ENCODE measurements around the gene POTEB3. TPM values are rescaled to one million over a fixed set of nuclear protein-coding genes. Genes with fewer than 3 reads are reported as not detected.
"Not testable (repeated sequence)": the region's sequence is repeated elsewhere in the genome, so short reads cannot be mapped to it uniquely, and the experiment has no call there.

The POTEB3 gene
- total and polyA plus RNA-seq, 2 of the 13 experiments (the other 11 are each of a cell fraction or from before 2014, with no cell fraction given) = not detected

DNA sequence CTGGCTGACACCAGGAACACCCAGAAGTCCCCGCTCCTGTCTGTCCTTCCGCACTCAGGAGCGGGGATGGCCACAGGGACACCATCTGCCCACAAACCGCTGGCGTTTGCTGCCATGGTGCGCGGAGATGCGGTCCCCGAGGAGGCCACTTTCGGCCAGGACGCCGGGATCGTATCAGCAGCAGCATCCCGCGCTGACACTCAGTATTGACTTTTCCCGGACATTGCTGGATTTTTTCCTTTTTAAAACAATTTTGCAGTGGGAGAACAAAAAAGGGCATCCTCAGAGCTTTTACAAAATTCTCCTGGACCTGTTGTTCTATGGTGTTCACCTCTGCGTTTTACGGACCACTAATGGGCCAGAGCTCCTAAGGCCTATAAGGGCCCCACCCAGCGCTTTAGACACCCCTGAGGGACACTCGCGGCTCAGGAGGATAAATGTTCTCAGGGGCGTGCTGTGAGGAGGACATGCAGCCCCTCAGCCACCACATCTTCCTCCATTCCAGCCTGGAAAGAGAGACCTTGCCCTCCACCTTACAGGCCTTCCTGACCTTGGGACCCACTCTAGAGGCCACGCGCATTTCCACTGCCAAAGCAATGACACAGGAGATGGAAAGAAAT lies 56.3 kb downstream of the POTEB3 start:
- CTCF ChIA-PET (ENCODE audit: low intra/inter-chr PET ratio, low total read pairs); BruUV-seq (replicated peaks); ATAC-seq; DNase-seq (ENCODE audit: low spot score); H3K4me1 ChIP-seq (ENCODE audit: insufficient read depth, low read length); intact Hi-C loops (cut with micrococcal nuclease; ENCODE audit: unreplicated experiment); H3K36me3 ChIP-seq (replicated peaks in 1 of 2; ENCODE audit: control insufficient read depth in 1 of 2, insufficient read depth in 2 of 2, low read length in 2 of 2); H3K79me2 ChIP-seq (ENCODE audit: insufficient read depth, low read length); H4K20me1 ChIP-seq (ENCODE audit: insufficient read depth, low read length); POLR2A ChIA-PET; H3K4me2 ChIP-seq (ENCODE audit: low read depth, low read length); H3K27me3 ChIP-seq (ENCODE audit: control insufficient read depth in 1 of 2, insufficient read depth in 2 of 2, low read length in 2 of 2); H2AFZ ChIP-seq (ENCODE audit: low read length); in situ Hi-C loops (cut with HindIII; ENCODE audit: extremely low pct_ligation_motif_present, low pct_unique_long_range_greater_than_20kb); H3K9me3 ChIP-seq (ENCODE audit: low read length); H3K4me3 ChIP-seq (replicated peaks in 1 of 3; ENCODE audit: insufficient read depth in 1 of 3, low read depth in 2 of 3, low read length in 3 of 3); H3K27ac ChIP-seq (ENCODE audit: extremely low read length, insufficient read depth, low read length); FAIRE-seq; H3K9ac ChIP-seq (ENCODE audit: insufficient read depth, low read depth, low read length): not testable (repeated sequence)
- no CpG with 5 or more reads among the region's 24 CpGs for whole genome bisulfite sequencing (ENCODE audit: low lambda C conversion rate)

- in situ Hi-C loops (cut with HindIII; ENCODE audit: extremely low pct_ligation_motif_present, low pct_unique_long_range_greater_than_20kb); H3K36me3 ChIP-seq (replicated peaks in 1 of 2; ENCODE audit: control insufficient read depth in 1 of 2, insufficient read depth in 2 of 2, low read length in 2 of 2); CTCF ChIA-PET (ENCODE audit: low intra/inter-chr PET ratio, low total read pairs); H2AFZ ChIP-seq (ENCODE audit: low read length); POLR2A ChIA-PET; H3K4me3 ChIP-seq (replicated peaks in 1 of 3; ENCODE audit: insufficient read depth in 1 of 3, low read depth in 2 of 3, low read length in 3 of 3); H3K4me1 ChIP-seq (ENCODE audit: insufficient read depth, low read length); H3K27ac ChIP-seq (ENCODE audit: extremely low read length, insufficient read depth, low read length); H3K9ac ChIP-seq (ENCODE audit: insufficient read depth, low read depth, low read length); FAIRE-seq; H4K20me1 ChIP-seq (ENCODE audit: insufficient read depth, low read length); H3K27me3 ChIP-seq (ENCODE audit: control insufficient read depth in 1 of 2, insufficient read depth in 2 of 2, low read length in 2 of 2); BruUV-seq (replicated peaks); intact Hi-C loops (cut with micrococcal nuclease; ENCODE audit: unreplicated experiment); ATAC-seq; H3K79me2 ChIP-seq (ENCODE audit: insufficient read depth, low read length); H3K9me3 ChIP-seq (ENCODE audit: low read length); H3K4me2 ChIP-seq (ENCODE audit: low read depth, low read length); DNase-seq (ENCODE audit: low spot score): not testable (repeated sequence)
- no CpG with 5 or more reads among the region's 18 CpGs for WGBS (ENCODE audit: low lambda C conversion rate)
Observed at GRCh38 chr15:21373682-21374081, 66.6 kb downstream of the POTEB3 start.

DNA sequence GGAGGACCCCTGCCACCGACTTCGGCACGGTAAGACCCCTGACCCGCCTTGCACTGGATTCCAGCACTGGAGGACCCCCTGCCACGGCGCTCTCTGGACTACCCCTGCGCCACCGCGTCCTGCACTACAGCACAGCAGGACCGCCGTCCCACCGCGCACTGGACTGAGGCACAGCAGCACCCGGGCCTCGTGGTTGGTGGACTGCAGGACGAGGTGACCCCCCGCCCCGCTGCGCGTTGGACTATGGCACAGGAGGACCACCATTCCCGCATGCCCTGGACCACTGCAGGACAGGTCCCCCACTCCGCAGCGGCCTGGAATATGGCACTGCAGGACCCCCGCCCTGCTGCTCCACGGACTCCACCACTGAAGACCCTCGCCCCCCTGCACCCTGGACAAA lies 71.1 kb downstream of the POTEB3 start:
- CTCF ChIA-PET (ENCODE audit: low intra/inter-chr PET ratio, low total read pairs); H3K27me3 ChIP-seq (ENCODE audit: control insufficient read depth in 1 of 2, insufficient read depth in 2 of 2, low read length in 2 of 2); intact Hi-C loops (cut with micrococcal nuclease; ENCODE audit: unreplicated experiment); H3K9me3 ChIP-seq (ENCODE audit: low read length); POLR2A ChIA-PET; H3K9ac ChIP-seq (ENCODE audit: insufficient read depth, low read depth, low read length); H3K4me3 ChIP-seq (replicated peaks in 1 of 3; ENCODE audit: insufficient read depth in 1 of 3, low read depth in 2 of 3, low read length in 3 of 3); H3K4me1 ChIP-seq (ENCODE audit: insufficient read depth, low read length); BruUV-seq (replicated peaks); H3K27ac ChIP-seq (ENCODE audit: extremely low read length, insufficient read depth, low read length); in situ Hi-C loops (cut with HindIII; ENCODE audit: extremely low pct_ligation_motif_present, low pct_unique_long_range_greater_than_20kb); H3K36me3 ChIP-seq (replicated peaks in 1 of 2; ENCODE audit: control insufficient read depth in 1 of 2, insufficient read depth in 2 of 2, low read length in 2 of 2); DNase-seq (ENCODE audit: low spot score); H3K4me2 ChIP-seq (ENCODE audit: low read depth, low read length); ATAC-seq; FAIRE-seq; H3K79me2 ChIP-seq (ENCODE audit: insufficient read depth, low read length); H4K20me1 ChIP-seq (ENCODE audit: insufficient read depth, low read length); H2AFZ ChIP-seq (ENCODE audit: low read length): not testable (repeated sequence)
- WGBS (ENCODE audit: low lambda C conversion rate) = no CpG with 5 or more reads among the region's 26 CpGs

DNA sequence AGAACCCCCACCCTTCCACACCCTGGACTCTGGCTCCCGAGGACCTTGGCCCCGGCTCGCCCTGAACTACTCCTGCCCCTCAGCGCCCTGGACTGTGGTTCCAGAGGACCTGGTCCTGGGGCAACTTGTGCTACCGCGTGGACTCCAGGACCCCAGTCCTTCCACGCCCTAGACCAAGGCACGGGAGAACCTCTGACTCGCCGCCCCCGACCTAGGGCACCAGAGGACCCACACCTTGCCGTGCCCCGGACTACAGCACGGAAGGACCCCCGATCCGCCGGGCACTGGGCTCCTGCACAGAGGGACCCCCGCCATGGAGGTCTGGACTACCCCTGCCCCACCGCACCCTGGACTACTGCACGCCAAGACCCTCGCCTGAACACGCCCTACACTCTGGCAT lies 71.7 kb downstream of the POTEB3 start:
- FAIRE-seq; H3K9ac ChIP-seq (ENCODE audit: insufficient read depth, low read depth, low read length); in situ Hi-C loops (cut with HindIII; ENCODE audit: extremely low pct_ligation_motif_present, low pct_unique_long_range_greater_than_20kb); H3K79me2 ChIP-seq (ENCODE audit: insufficient read depth, low read length); H3K27ac ChIP-seq (ENCODE audit: extremely low read length, insufficient read depth, low read length); H3K4me1 ChIP-seq (ENCODE audit: insufficient read depth, low read length); POLR2A ChIA-PET; H3K36me3 ChIP-seq (replicated peaks in 1 of 2; ENCODE audit: control insufficient read depth in 1 of 2, insufficient read depth in 2 of 2, low read length in 2 of 2); H3K4me2 ChIP-seq (ENCODE audit: low read depth, low read length); H3K4me3 ChIP-seq (replicated peaks in 1 of 3; ENCODE audit: insufficient read depth in 1 of 3, low read depth in 2 of 3, low read length in 3 of 3); H3K27me3 ChIP-seq (ENCODE audit: control insufficient read depth in 1 of 2, insufficient read depth in 2 of 2, low read length in 2 of 2); ATAC-seq; H3K9me3 ChIP-seq (ENCODE audit: low read length); DNase-seq (ENCODE audit: low spot score); intact Hi-C loops (cut with micrococcal nuclease; ENCODE audit: unreplicated experiment); CTCF ChIA-PET (ENCODE audit: low intra/inter-chr PET ratio, low total read pairs); H4K20me1 ChIP-seq (ENCODE audit: insufficient read depth, low read length); H2AFZ ChIP-seq (ENCODE audit: low read length); BruUV-seq (replicated peaks): not testable (repeated sequence)
- WGBS (ENCODE audit: low lambda C conversion rate) = no CpG with 5 or more reads among the region's 22 CpGs

All from HepG2 (cell line).